HT-29 (cell line): ENCODE data around the gene BPIFB2. TPM values are rescaled to one million over a fixed set of nuclear protein-coding genes. Genes with fewer than 3 reads are reported as not detected.
"Not testable (repeated sequence)": the region's sequence is repeated elsewhere in the genome, so short reads cannot be mapped to it uniquely, and the experiment has no call there.

ENCODE experiments used
- DNase-seq: peaks from one replicate; pipeline ENCODE4 v3.0.0-alpha.2; 2015; ENCODE audit warnings: low spot score
- total RNA-seq: library from RNA; depleted of rRNA; stranded (reverse); fragments of >200 nt; shearing (Covaris generic); gene quantifications from 2 replicates; pipeline ENCODE4 v1.2.3, GENCODE V29; 2014

Gene BPIFB2
- total RNA-seq, 1 experiment from 2014 or later: not detected

GRCh38 chr20:32970115-32970972, 37.2 kb upstream of the BPIFB2 start:
- DNase-seq: no peak

- no peak for DNase-seq
These were observed 36.6 kb upstream of the BPIFB2 start for GRCh38 chr20:32970973-32971300.

- DNase-seq: no peak
These were observed 35.8 kb upstream of the BPIFB2 start for GRCh38 chr20:32971703-32972161.

- no peak for DNase-seq
These were observed 35.1 kb upstream of the BPIFB2 start for GRCh38 chr20:32972181-32973076.

- no peak for DNase-seq
These were observed 34.3 kb upstream of the BPIFB2 start for GRCh38 chr20:32973077-32973717.

DNA sequence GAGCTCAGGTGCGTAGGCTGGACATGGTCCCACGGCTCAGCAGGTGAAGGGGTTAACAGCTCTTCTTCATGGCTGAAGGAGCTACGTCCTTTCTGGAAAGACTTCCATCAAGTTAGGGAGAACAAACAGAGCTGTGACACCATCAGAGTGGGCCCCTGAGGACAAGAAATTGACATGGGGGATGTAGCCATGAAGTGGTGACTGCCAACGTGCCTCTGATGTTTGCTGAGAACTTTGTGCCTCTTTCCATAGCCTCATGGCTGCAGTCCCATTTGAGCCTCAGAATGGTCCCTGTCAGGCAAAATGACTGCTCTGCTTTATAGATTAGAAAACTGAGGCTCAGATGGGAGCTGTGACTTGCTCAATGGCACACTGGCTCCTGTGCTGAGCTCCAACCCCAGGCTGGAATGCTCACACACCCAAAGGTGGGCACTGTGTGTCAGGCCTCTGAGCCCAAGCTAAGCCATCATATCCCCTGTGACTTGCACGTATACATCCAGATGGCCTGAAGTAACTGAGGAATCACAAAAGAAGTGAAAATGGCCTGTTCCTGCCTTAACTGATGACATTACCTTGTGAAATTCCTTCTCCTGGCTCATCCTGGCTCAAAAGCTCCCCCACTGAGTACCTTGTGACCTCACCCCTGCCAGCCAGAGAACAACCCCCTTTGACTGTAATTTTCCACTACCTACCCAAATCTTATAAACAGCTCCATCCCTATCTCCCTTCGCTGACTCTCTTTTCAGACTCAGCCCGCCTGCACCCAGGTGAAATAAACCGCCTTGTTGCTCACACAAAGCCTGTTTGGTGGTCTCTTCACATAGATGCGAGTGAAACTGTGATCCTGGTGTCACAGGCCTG, 33.1 kb upstream of the BPIFB2 start:
- DNase-seq: not testable (repeated sequence)

- not testable (repeated sequence) for DNase-seq
These were observed 32.4 kb upstream of the BPIFB2 start for GRCh38 chr20:32975121-32975520.

DNA sequence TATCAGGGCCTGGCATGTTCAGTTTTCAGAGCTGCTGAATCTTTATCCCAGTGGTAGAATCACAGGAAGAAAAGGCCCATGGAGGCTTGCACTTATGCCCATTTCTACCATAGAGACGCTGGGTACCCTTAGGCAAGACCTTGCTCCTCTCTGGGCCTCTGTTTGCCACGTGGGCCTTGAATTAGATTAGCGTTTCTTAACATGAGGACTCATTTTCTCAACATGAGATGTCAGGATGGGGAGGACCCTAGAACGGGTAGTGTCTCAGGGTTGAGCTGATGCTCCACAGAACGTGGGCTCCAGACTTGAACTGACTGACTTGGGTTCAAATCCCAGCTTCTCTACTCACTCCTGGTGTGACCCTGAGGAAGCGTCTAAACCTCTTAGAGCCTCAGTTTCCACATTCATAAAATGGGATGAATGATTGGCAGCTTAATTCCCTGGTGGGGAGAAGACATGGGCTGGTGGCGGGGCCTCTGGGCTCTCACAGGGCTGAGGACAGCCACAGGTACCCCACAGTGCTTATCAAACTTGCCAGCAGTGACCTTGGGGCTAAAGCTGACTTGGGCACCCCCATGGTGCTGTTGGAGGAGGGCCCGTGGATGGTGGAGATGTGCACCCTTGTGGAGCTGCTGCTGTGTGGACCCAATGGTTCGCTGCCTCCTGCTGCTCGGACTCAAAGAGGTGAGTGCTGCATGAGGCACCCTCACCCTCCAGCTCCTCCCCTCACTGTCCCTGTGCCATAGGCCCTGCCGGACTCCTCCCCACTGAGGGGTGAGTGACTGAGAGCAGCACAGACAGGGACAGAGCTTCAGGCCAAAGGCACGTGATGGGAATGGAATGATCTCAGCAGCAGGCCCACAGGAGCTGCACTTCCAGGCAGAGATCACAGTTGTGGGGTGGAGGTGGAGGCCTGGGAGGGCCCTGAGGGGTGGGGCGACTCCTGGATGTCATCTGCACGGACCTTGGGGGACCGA, 31.5 kb upstream of the BPIFB2 start:
- no peak for DNase-seq

DNA sequence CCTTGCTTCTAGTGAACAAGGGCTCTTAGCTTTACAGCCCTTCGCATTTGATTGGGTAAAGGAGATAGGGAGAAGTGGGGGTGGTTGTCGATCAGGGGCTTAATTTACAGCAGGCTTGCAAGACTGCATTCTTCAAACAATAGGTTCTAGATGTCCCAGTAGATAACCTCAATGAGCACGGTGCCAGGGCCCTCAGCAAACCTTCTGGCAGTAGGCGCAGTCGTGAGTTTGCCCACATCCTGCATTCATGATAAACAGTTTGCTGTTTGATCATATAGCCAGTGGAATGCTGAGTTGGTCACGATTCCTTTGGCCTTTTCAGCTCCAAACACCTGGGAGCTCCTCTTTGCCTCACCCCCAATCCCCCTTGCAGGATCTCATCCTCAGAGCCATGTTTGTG, 30.8 kb upstream of the BPIFB2 start:
- DNase-seq: no peak

DNA sequence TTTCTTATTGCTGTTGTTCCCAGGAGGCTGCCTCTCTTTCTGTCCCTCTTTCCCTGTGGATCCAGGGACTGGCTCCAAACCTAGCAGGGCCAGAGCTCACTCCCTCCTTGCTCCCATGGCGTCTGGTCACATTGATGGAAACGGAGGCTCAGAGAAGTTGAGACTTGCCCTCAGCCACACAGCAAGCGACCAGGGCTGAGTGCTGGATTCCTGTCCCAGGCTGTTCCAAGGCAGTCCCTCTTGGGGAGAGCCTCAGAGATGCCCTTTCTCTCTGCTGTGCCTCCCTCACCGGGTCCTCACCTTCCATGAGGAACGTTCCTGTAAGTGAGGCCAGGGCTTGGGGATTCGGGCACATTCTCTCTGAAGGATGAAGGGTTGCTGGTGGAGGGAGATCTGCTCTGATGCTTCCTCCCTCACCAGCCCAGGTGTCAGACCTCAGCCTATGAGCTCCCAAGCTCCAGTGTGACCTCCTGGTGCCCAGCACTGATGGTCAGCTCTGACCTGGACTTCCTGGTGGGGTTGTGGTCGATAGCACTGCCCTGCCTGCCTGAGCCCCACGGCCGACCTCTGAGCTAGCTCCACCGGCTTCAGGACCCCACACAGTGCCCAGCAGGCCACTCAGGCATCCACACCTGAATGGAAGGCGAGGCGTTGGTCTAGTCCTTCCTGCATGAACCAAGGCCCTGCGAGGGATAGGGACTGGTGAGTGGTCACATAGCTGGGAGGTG, 30.1 kb upstream of the BPIFB2 start:
- no peak for DNase-seq

- DNase-seq: no peak
These were observed 29.5 kb upstream of the BPIFB2 start for GRCh38 chr20:32978009-32978335.

- DNase-seq: no peak
These were observed 28.1 kb upstream of the BPIFB2 start for GRCh38 chr20:32979201-32979998.

DNA sequence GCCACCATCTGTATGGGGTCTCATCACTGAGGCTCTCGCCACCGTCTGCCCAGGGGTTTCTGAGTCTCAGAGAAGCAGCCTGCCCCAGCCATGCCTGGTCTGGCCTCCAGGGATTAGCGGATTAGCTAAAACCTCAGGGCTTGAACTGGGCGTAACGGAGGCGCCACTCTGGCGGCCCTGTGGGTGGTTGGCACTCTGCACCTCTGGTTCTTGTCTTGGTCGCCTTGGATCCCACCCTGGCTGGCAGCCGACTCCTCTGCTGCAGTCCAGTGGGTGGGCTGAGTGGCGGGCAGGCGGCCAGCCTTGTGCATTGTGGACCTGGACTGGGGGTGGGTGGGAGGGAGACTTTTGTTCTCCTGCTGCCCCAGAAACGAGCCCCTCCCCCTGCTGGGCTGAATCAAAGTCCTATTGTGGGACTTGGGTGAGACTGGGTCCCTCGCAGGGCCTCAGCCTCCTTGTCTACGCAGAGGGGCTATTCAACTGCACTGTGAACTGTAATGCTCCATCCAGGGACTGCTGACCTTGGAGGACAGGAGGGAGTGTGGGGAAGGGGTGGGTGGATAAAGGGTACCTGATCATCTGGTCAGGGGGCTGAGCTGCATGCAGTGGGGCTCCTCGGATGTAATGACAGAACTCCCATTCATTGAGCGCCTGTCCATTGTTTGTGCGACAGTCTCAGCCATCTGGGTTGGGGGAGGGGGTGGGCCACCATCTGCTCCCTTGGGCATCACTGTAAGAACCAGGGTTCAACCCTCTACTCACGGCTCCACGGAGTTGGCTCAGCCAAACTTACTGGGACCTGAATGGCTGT, 27.2 kb upstream of the BPIFB2 start:
- DNase-seq: no peak

DNA sequence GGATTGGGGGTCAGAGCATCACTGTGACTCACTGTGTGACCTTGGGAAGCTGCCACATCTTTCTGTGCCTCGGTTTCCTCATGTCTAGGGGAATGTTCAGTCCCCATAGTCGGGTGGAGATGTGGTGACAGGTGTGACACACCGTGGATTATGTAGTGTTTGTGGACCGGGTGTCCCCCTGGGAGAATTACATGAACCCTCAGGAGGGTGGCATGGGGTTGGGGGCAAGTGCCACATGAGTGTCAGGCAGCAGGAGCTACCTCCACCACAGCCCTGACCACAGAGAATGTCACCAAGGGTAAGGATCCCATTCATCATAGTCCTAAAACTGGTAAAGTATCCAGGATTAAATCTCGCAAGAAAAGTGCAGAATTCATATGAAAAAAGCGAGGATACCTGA, 26.5 kb upstream of the BPIFB2 start:
- DNase-seq: no peak

GRCh38 chr20:32982617-32983458, 24.7 kb upstream of the BPIFB2 start:
- DNase-seq: peak; percentile 42

- DNase-seq: no peak
These were observed 23.9 kb upstream of the BPIFB2 start for GRCh38 chr20:32983459-32984112.
